Measurements from ENCODE around the gene DRD3.

- no peak for TF ChIP-seq CTCF (IDR thresholded peaks at IDR 0.05)
- no peak for TF ChIP-seq EZH2 (IDR thresholded peaks at IDR 0.05)
- TF ChIP-seq EZH2phosphoT487 (IDR thresholded peaks at IDR 0.05), result no peak
These were observed 7.2 kb downstream of the DRD3 start for GRCh38 chr3:114171677-114172076.

Data from neural progenitor cell (in vitro differentiated cells).